GM19193 (cell line): ENCODE results near the gene CPNE2.

ENCODE experiments used
- POLR2A ChIP-seq: IDR thresholded peaks from 4 replicates; pipeline ENCODE4 v1.6.1; 2011; ENCODE audit not compliant: insufficient read depth, insufficient read length; ENCODE audit errors: extremely low read depth

The CPNE2 gene

GRCh38 chr16:57061084-57061905, 31.1 kb upstream of the CPNE2 start:
- TF ChIP-seq POLR2A, result no peak

- TF ChIP-seq POLR2A, result no peak
Measured at GRCh38 chr16:57062329-57062728, 30.1 kb upstream of the CPNE2 start.

- TF ChIP-seq POLR2A, result no peak
Measured at GRCh38 chr16:57064995-57065394, 27.4 kb upstream of the CPNE2 start.

GRCh38 chr16:57066625-57067024, 25.8 kb upstream of the CPNE2 start:
- TF ChIP-seq POLR2A, result no peak

DNA sequence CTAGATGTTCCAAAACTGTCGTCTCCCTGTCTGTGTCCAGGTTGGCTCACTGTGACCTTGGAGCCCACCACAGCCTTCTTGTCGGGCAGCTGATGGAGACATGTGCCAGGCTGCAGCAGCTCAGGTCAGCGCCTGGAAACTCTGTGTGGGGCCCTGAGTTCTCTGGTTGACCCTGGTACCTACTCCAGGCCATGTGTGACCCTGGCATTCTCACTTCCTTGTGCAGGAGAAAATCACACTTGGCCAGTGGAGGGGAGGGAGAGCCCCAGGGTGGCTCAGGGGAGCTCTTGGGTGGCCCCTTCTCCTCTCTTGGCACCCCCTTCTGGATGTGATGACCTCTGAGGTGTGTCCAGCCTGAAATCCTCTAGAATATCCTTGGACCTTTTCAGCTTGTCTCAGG, 25.0 kb upstream of the CPNE2 start:
- no peak for TF ChIP-seq POLR2A

- no peak for TF ChIP-seq POLR2A
Measured at GRCh38 chr16:57069053-57069452, 23.3 kb upstream of the CPNE2 start.

GRCh38 chr16:57069635-57070370, 22.6 kb upstream of the CPNE2 start:
- TF ChIP-seq POLR2A, result no peak

- TF ChIP-seq POLR2A, result no peak
Measured at GRCh38 chr16:57070424-57070823, 22.0 kb upstream of the CPNE2 start.

- TF ChIP-seq POLR2A, result no peak
Measured at GRCh38 chr16:57071831-57072582, 20.4 kb upstream of the CPNE2 start.

- no peak for TF ChIP-seq POLR2A
Measured at GRCh38 chr16:57072616-57073275, 19.6 kb upstream of the CPNE2 start.

- TF ChIP-seq POLR2A, result no peak
Measured at GRCh38 chr16:57077714-57078113, 14.7 kb upstream of the CPNE2 start.

DNA sequence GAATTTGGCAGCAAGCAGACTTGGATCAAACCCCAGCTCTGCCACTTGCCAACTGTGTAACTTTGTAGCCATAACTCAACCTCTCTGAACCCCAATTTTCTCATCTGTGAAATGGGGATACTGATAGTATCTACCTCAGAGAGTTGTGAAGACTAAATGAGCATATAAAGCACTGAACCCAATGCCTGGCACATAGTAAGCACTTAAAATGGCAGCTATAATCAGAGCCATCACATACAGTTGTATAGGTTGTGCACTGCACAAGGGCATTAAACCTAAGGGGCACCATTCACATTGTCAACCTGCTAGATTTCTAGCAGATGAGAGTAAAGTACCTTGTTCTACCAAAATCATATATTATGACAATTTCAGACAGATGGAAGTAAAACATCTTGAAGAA, 10.6 kb upstream of the CPNE2 start:
- no peak for TF ChIP-seq POLR2A

GRCh38 chr16:57082664-57083063, 9.7 kb upstream of the CPNE2 start:
- TF ChIP-seq POLR2A, result no peak

GRCh38 chr16:57083485-57084126, 8.8 kb upstream of the CPNE2 start:
- TF ChIP-seq POLR2A, result peak; percentile 22
